ENCODE results near the gene C21orf91.

The C21orf91 gene

DNA sequence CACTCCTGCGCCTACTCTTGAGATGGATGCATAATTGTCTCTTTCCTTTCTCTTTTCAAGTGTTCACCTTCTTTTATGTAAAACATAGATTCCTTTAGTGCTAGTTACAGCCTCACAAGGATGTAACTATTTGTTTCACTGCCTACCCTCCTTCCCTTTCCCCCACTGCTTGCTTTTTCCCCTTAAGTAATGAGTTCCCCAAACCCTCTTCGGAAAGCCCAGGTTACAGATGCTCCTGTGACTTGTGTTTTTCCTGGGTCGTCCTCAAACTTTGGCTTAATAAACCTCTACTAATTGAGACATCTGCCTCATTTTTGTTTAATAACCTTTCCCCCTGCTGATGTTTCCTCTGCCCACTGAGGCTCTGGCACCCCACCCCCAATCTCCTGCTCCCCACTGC lies 39.2 kb downstream of the C21orf91 start:
- ATAC-seq, result no peak
- TF ChIP-seq ZNF70 (CRISPR knock-in tag; IDR thresholded peaks at IDR 0.05), result no peak
- TF ChIP-seq ISL1 (CRISPR knock-in tag; IDR thresholded peaks at IDR 0.05), result no peak
- TF ChIP-seq OSR1 (CRISPR knock-in tag; IDR thresholded peaks at IDR 0.05), result no peak
- no peak for TF ChIP-seq SNAI2 (CRISPR knock-in tag; IDR thresholded peaks at IDR 0.05)
- no peak for TF ChIP-seq GLIS3 (CRISPR knock-in tag; IDR thresholded peaks at IDR 0.05)
- TF ChIP-seq BACH2 (CRISPR knock-in tag; IDR thresholded peaks at IDR 0.05; ENCODE audit: borderline replicate concordance), result no peak
- no peak for TF ChIP-seq ESRRG (CRISPR knock-in tag; IDR thresholded peaks at IDR 0.05)
- no peak for TF ChIP-seq TOX (CRISPR knock-in tag; IDR thresholded peaks at IDR 0.05; ENCODE audit: borderline replicate concordance)
- no peak for TF ChIP-seq ZFP30 (CRISPR knock-in tag; IDR thresholded peaks at IDR 0.05)
- TF ChIP-seq ARNTL (CRISPR knock-in tag; IDR thresholded peaks at IDR 0.05; ENCODE audit: borderline replicate concordance, low read depth), result no peak

DNA sequence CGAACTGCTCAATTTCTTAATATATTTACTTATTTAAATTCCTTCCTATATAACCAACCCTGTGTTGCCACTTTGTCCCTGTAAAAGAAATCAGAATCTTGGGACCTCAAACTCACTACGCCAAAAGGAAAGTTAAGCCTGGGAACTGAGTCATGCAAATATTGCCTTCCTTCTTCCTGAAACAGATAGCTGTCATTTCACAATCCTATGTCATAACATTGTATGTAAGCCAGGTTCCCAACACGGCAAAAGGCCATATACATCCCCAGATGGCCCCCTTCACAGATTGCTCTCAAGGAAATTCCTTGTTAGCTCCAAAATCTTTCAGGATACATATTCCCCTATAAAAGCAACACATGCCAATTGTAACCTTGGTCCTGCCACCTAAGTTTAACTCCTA lies 39.7 kb downstream of the C21orf91 start:
- no peak for ATAC-seq
- TF ChIP-seq ZFP3 (CRISPR knock-in tag; IDR thresholded peaks at IDR 0.05), result no peak
- no peak for TF ChIP-seq ZNF70 (CRISPR knock-in tag; IDR thresholded peaks at IDR 0.05)

DNA sequence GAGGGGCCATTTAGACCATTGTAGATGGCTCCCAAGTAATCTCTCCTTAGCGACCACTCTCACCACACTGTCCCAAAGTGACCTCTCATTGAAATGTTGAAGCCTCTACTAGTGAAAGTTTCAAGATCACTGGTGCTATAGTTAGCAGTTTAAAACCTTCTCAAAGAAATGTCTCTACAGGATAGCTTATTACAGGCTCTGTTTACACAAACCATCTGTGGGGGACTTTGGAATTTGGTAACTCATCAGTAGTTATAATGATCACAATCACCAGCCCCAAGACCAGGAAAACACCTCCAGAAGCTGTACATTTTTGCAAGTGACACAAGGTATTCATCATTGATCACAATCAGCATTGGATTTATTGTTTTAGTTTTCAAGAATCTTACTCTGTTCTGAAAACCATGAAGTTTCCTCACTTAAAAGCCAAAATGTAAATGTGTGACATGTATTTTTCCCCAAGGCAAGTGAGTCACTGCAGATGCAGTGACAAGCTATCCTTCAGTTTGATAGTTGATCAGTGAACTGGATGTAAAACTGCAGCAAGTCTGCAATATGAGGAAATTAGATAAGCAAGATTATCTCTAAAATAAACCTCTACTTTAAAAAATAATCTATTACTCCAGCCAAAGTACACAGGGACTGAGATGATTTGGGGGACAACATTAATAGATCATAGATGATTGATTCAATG lies 41.9 kb downstream of the C21orf91 start:
- TF ChIP-seq SNAI2 (CRISPR knock-in tag; IDR thresholded peaks at IDR 0.05) (no peak), PPARA (CRISPR knock-in tag; IDR thresholded peaks at IDR 0.05; ENCODE audit: borderline replicate concordance) (no peak), CREB5 (CRISPR knock-in tag; IDR thresholded peaks at IDR 0.05; ENCODE audit: low read depth) (no peak), TOX (CRISPR knock-in tag; IDR thresholded peaks at IDR 0.05; ENCODE audit: borderline replicate concordance) (no peak), ZNF8 (CRISPR knock-in tag; IDR thresholded peaks at IDR 0.05) (no peak), ZFP30 (CRISPR knock-in tag; IDR thresholded peaks at IDR 0.05) (no peak), ESRRG (CRISPR knock-in tag; IDR thresholded peaks at IDR 0.05) (no peak), ZNF70 (CRISPR knock-in tag; IDR thresholded peaks at IDR 0.05) (no peak), GLIS3 (CRISPR knock-in tag; IDR thresholded peaks at IDR 0.05) (no peak), ISL1 (CRISPR knock-in tag; IDR thresholded peaks at IDR 0.05) (no peak; the same call in 1 of the 2 replicates), ARNTL (CRISPR knock-in tag; IDR thresholded peaks at IDR 0.05; ENCODE audit: borderline replicate concordance, low read depth) (no peak), BACH2 (CRISPR knock-in tag; IDR thresholded peaks at IDR 0.05; ENCODE audit: borderline replicate concordance) (no peak), TCF4 (CRISPR knock-in tag; IDR thresholded peaks at IDR 0.05; ENCODE audit: borderline replicate concordance) (no peak)
- TF ChIP-seq, protein P1, sequence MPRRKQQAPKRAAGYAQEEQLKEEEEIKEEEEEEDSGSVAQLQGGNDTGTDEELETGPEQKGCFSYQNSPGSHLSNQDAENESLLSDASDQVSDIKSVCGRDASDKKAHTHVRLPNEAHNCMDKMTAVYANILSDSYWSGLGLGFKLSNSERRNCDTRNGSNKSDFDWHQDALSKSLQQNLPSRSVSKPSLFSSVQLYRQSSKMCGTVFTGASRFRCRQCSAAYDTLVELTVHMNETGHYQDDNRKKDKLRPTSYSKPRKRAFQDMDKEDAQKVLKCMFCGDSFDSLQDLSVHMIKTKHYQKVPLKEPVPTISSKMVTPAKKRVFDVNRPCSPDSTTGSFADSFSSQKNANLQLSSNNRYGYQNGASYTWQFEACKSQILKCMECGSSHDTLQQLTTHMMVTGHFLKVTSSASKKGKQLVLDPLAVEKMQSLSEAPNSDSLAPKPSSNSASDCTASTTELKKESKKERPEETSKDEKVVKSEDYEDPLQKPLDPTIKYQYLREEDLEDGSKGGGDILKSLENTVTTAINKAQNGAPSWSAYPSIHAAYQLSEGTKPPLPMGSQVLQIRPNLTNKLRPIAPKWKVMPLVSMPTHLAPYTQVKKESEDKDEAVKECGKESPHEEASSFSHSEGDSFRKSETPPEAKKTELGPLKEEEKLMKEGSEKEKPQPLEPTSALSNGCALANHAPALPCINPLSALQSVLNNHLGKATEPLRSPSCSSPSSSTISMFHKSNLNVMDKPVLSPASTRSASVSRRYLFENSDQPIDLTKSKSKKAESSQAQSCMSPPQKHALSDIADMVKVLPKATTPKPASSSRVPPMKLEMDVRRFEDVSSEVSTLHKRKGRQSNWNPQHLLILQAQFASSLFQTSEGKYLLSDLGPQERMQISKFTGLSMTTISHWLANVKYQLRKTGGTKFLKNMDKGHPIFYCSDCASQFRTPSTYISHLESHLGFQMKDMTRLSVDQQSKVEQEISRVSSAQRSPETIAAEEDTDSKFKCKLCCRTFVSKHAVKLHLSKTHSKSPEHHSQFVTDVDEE (CRISPR knock-in tag; IDR thresholded peaks at IDR 0.05), result no peak
- TF ChIP-seq, protein P2, sequence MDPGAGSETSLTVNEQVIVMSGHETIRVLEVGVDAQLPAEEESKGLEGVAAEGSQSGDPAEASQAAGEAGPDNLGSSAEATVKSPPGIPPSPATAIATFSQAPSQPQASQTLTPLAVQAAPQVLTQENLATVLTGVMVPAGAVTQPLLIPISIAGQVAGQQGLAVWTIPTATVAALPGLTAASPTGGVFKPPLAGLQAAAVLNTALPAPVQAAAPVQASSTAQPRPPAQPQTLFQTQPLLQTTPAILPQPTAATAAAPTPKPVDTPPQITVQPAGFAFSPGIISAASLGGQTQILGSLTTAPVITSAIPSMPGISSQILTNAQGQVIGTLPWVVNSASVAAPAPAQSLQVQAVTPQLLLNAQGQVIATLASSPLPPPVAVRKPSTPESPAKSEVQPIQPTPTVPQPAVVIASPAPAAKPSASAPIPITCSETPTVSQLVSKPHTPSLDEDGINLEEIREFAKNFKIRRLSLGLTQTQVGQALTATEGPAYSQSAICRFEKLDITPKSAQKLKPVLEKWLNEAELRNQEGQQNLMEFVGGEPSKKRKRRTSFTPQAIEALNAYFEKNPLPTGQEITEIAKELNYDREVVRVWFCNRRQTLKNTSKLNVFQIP (CRISPR knock-in tag; IDR thresholded peaks at IDR 0.05; ENCODE audit: borderline replicate concordance, low read depth), result no peak
- ATAC-seq, result no peak

DNA sequence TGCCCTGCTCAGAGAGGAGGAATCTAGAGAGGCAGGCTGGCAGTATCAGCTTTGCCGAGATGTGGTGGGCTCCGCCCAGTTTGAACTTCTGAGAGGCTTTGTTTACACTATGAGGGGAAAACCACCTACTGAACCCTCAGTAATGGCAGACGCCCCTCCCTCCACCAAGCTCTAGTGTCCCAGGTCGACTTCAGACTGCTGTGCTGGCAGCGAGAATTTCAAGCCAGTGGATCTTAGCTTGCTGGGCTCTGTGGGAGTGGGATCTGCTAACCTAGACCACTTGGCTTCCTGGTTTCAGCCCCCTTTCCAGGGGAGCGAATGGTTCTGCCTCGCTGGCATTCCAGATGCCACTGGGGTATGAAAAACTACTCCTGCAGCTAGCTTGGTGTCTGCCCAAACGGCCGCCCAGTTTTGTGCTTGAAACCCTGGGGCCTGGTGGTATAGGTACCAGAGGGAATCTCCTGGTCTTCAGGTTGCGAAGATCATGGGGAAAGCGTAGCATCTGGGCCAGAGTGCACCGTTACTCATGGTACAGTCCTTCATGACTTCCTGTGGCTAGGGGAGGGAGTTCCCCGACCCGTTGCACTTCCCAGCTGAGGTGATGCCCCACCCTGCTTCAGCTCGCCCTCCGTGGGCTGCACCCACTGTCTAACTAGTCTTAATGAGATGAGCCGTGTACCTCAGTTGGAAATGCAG lies 43.6 kb downstream of the C21orf91 start:
- ATAC-seq, result no peak
- TF ChIP-seq, protein P3, sequence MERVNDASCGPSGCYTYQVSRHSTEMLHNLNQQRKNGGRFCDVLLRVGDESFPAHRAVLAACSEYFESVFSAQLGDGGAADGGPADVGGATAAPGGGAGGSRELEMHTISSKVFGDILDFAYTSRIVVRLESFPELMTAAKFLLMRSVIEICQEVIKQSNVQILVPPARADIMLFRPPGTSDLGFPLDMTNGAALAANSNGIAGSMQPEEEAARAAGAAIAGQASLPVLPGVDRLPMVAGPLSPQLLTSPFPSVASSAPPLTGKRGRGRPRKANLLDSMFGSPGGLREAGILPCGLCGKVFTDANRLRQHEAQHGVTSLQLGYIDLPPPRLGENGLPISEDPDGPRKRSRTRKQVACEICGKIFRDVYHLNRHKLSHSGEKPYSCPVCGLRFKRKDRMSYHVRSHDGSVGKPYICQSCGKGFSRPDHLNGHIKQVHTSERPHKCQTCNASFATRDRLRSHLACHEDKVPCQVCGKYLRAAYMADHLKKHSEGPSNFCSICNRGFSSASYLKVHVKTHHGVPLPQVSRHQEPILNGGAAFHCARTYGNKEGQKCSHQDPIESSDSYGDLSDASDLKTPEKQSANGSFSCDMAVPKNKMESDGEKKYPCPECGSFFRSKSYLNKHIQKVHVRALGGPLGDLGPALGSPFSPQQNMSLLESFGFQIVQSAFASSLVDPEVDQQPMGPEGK (CRISPR knock-in tag; IDR thresholded peaks at IDR 0.05; ENCODE audit: borderline replicate concordance), result no peak
- TF ChIP-seq ESRRG (CRISPR knock-in tag; IDR thresholded peaks at IDR 0.05) (no peak), PPARA (CRISPR knock-in tag; IDR thresholded peaks at IDR 0.05; ENCODE audit: borderline replicate concordance) (no peak), OSR1 (CRISPR knock-in tag; IDR thresholded peaks at IDR 0.05) (no peak), TCF4 (CRISPR knock-in tag; IDR thresholded peaks at IDR 0.05; ENCODE audit: borderline replicate concordance) (no peak), BACH2 (CRISPR knock-in tag; IDR thresholded peaks at IDR 0.05; ENCODE audit: borderline replicate concordance) (no peak), CSDC2 (CRISPR knock-in tag; IDR thresholded peaks at IDR 0.05) (no peak), ZNF565 (CRISPR knock-in tag; conservative IDR thresholded peaks at IDR 0.05; ENCODE audit: low read depth) (no peak), ZC3H10 (CRISPR knock-in tag; IDR thresholded peaks at IDR 0.05) (no peak), CREB5 (CRISPR knock-in tag; IDR thresholded peaks at IDR 0.05; ENCODE audit: low read depth) (no peak), RARB (CRISPR knock-in tag; IDR thresholded peaks at IDR 0.05) (no peak), SNAI2 (CRISPR knock-in tag; IDR thresholded peaks at IDR 0.05) (no peak), ZFP3 (CRISPR knock-in tag; IDR thresholded peaks at IDR 0.05) (no peak), TOX (CRISPR knock-in tag; IDR thresholded peaks at IDR 0.05; ENCODE audit: borderline replicate concordance) (no peak), ISL1 (CRISPR knock-in tag; IDR thresholded peaks at IDR 0.05) (no peak), ARNTL (CRISPR knock-in tag; IDR thresholded peaks at IDR 0.05; ENCODE audit: borderline replicate concordance, low read depth) (no peak), ZFP30 (CRISPR knock-in tag; IDR thresholded peaks at IDR 0.05) (no peak), GLIS3 (CRISPR knock-in tag; IDR thresholded peaks at IDR 0.05) (no peak)
- TF ChIP-seq, protein P2 (CRISPR knock-in tag; IDR thresholded peaks at IDR 0.05; ENCODE audit: borderline replicate concordance, low read depth), result no peak

Measured in SK-N-SH treated with all-trans-retinoic acid at 6 μM for 48 hours (cell line).